Left renal pelvis (tissue), 4 donors: ENCODE measurements around the gene IGFBP5. TPM values are rescaled to one million over a fixed set of nuclear protein-coding genes. Genes with fewer than 3 reads are reported as not detected.

Experiments used
- DNase-seq, 4 donors: peaks; one replicate each; pipeline ENCODE4 v3.0.0-alpha.2; 2013; ENCODE audit warnings: low read depth in 4 of 4, low spot score in 3 of 4
- polyA plus RNA-seq, 4 donors: library from polyadenylated mRNA; unstranded; fragments of 120-200 nt; gene quantifications; one replicate each; pipeline ENCODE4 v1.2.1, GENCODE V29; 2013; ENCODE audit not compliant: insufficient read length in 4 of 4

The IGFBP5 gene
- 1,000 to 10,000 TPM in 1 of 4 donors, 100 to 1,000 TPM in 3; 274 to 1,453 (median 475) TPM for polyA plus RNA-seq

DNA sequence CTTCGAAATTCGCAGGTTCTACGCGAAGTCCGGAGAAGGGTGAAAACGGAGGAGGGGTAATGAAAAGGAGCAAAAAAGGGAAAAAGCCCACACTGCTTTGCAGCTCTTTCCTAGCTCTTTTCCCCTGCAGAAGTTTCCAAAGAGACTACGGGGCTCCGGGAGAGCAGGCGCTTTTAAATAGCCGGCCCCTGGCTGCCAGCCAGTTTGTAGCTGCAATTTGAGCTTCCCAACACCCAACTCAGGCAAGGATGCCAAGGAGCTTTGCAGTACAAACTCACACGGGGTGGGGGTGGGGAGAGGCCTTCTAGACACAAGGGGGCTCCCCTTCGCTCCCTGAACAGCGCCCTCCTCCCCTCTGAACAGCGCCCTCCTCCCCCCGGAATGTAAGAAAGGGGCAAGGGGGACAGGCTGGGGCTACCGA is at the start of gene IGFBP5:
Gene IGFBP5 (minus strand): TSS at position 149 of the 421 bp plus-strand sequence. CDS start 774 bp downstream, outside the sequence.
- DNase-seq = peak in 3 of 4 donors; percentile 83 to 92 (median 83)

DNA sequence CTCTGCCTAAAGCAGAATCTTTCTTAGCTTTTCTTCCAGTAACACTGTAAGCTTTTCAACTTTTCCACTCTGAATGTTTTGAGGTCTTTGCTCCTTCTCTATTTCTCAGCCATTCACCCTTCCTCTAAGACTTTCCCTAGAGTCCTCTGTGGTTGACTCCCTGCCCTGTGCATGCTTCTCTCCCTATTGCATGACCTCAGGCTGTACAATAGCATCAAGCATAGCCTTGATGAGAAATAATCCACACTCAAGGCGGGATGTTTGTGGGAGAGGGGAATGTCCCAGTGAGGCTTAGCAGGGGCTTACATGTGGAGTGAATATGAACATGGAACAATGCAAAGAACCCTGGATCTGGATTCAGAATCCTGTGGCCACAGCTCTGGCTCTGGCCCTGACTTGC is 48.4 kb upstream of the IGFBP5 start:
- DNase-seq = no peak

DNA sequence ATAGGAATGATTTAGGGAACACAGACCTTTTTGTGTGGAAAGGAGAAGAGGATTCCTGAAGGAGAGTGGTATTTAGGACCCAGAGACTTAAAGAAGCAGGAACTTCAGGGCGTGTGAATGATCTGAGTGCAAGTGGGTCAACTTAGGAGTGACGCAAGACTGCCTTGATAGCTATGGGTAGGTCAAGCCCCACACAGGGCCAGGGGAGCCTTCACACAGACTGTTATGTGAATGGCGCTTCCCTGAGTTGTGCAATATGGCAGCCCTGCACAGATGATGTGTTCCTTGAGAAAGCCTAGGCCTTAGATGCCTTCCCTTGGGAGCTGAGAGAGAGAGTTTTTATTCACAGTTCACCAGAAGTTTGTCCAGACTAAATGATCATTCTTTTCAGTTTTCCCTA is 47.1 kb upstream of the IGFBP5 start:
- no peak for DNase-seq

GRCh38 chr2:216741223-216741593 is 45.9 kb upstream of the IGFBP5 start:
- no peak for DNase-seq

DNA sequence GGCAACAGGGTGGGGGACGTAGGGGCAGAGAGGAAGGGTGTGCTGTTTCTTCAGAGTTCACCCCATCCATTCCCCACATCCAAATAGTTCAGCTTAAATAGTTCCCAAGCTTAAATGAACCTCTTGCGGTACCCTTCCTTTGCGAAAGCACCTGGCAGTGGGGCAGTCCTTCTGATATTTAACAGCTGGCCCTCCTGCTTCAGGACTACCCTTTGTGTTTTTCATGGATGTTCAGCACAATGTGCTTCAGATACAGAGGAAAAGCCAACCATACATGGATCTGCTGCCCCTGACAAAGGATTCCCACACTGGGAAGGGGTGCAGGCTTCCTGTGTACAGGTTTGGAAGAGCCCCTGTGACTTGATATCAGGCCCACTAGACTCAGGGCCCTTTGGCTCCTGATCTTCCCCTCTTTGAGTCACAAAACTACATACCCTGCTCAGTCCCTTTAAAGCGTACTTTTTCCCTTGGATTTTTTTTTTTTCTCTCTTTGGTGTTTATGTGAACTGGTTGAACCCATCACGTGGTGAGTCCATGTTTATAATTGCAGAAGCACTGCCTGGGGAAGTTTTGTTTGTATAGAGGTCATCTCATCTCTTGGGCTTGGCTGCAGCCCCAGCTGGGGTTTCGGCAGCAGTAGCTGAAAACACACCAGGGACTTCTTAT is 45.3 kb upstream of the IGFBP5 start:
- no peak for DNase-seq

- DNase-seq = no peak
Measured at GRCh38 chr2:216739035-216739434, 43.7 kb upstream of the IGFBP5 start.

GRCh38 chr2:216737676-216738075 is 42.3 kb upstream of the IGFBP5 start:
- no peak for DNase-seq

DNA sequence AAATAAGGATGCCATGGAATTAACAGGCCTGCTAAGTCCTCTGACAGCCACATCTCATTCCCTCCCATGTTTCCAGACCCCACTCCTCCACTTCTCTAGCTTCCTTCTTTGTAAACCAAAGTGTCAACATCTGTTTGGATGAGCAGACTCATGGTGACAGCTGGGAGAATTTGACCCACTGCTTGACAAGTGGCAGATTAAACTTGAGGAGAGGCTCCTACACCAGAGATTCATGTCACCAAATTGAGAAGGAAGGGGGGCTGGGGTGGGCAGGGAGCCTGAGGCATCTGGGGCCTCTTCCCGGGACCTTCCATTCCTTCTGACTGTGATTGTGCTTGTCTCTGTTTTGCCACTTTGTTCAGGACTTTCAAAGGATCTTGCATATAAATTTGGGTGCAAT is 41.0 kb upstream of the IGFBP5 start:
- DNase-seq = no peak

- no peak for DNase-seq
Measured at GRCh38 chr2:216735668-216736067, 40.3 kb upstream of the IGFBP5 start.

DNA sequence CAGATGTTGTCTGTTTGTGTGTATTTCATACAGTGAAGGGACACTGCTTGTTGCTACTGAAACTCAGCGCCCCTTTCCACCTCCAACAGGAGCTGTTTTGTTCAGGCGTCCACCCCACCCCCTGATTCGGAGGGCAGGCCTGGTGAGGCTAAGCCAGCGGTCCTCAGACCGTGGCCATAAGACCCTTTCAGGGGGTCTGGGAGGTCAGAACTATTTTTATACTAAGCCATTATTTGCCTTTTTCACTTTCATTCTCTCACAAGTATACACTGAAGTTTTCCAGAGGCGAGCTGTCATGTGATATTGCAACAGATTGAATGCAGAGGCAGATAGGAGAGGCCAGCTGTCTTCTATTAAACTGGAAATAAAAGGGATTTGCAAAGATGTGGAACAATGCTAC is 39.7 kb upstream of the IGFBP5 start:
- peak in 2 of 4 donors; percentile 37 to 56 for DNase-seq

GRCh38 chr2:216733046-216733445 is 37.7 kb upstream of the IGFBP5 start:
- no peak for DNase-seq

DNA sequence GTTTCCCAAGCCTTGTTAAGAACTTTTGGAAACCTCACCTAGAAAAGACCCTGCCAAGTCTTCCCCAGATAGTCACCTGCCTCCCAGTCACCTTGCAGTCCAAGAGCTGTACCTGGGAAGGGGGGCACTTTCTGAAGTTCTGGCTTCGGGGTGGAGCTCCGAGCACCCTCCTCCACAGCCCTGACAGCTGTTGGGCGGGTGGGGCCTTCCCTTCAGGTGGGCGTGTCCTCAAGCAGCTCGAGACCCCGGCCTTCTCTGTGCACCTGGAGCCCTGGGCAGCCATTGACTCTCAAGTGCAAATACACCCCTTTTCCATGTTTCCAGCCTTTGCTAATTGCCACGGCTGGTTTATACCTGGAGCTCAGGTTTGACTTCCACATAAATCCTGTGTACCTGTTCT is 37.0 kb upstream of the IGFBP5 start:
- DNase-seq = no peak

DNA sequence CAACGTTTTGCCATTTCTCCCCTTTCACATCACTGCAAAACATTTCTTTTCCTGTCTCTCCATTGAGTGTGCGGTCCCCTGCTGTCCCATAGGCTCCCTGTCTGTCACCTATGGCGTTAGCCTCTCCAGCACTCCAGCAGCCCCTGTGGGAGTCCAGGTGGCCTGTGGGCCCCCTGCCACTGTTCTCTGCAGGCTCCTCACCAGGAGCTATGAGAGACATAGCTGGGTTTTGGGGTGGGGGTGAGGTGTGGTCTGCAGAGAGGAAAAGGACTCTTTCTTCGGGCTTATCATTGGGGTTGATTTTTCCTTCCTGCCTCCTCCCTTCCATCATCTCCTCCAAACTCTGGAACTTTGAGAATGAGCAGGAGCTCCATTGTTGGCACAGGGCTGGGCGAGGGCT is 36.1 kb upstream of the IGFBP5 start:
- no peak for DNase-seq

- no peak for DNase-seq
Measured at GRCh38 chr2:216730871-216731270, 35.5 kb upstream of the IGFBP5 start.

DNA sequence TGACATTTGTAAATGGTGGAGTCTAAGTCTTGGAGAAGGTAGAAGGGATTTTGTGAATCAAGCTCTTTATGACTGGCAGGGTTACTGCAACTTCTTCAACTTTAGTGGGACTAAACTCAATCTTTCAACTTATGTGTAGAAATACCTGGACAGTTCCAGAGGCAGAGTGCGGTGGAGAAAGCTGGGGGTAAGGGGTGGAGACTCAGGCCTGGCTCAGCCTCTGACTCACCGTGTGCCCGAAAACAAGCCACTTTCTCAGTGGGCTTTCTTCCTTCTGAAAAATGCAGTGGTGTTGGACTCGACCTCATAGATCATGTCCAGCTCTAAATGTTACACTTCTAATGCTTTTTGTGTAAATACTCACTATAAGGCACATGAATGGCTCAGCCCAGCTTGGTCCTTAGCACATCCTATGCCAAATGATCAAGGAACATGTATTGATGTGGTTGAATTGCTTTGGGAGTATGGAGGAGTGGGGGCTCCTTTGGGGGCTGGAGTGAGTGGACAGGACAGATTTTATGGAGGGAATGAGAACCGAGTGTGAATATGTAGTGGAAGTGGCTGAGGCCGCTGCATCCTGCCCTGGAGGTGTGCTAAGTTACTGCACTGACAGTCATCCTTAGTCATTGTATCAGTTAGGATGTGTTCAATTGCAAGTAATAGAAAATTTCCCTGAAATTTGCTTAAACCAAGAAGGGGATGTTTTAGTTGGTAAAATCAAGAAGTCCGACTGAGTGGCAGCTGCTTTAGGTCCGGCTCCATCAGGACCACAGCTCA is 32.2 kb upstream of the IGFBP5 start:
- DNase-seq = no peak

DNA sequence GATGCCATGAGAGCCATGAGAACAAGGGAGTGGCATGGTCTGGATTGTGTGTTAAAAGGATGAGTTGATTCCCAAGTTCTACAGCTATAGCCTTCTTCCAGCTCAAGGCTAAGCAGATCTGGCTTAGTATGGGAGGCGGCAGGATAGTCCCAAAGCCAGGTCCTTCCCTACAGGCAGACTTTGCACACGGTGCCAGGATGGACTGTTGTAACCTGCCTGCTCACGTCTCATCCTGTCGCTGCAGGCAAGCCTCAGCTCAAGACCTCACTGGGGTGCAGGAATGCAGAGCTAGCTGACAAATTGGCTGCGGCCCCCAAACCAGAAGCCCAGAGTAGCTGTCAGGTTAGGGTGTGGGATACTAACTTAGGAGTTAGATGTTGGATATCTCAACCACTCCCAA is 28.8 kb upstream of the IGFBP5 start:
- DNase-seq = no peak

DNA sequence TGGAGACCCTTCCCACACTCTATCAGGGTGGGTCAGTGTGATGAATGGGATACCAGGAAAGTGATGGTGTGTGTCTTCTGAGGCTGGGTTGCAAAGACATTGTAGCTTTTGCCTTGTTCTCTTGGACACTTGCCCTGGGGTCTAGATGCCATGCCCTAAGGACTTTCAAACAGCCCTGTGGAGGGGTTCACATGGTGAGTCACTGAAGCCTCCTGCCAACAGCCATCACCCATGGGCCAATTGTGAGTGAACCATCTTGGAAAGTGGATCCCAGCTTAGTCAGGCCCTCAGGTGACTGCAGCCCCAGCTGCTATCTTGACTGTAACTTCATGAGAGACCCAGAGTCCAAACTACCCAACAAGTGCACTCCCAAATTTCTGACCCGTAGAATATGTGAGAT is 25.8 kb upstream of the IGFBP5 start:
- no peak for DNase-seq

DNA sequence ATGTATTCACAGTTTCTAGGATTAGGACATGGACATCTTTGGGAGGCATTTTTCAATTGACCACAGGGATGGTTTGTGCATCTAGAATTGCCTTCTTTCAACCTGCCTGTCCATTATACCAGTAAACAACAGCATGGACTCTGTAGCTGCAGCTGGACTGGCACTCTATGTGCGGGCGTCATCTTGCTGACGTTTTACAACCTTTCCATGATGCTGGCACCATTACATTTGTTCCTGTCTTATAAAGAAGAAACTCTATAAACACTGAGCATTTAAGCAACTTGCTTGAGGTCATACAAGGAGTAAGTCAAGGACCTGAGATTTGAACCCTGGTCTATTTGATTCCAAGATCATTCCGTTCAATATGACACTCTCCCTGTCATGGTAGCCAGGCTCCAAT is 25.4 kb upstream of the IGFBP5 start:
- no peak for DNase-seq

- DNase-seq = no peak
Measured at GRCh38 chr2:216717907-216718615, 22.7 kb upstream of the IGFBP5 start.

GRCh38 chr2:216717491-216717901 is 22.1 kb upstream of the IGFBP5 start:
- no peak for DNase-seq

DNA sequence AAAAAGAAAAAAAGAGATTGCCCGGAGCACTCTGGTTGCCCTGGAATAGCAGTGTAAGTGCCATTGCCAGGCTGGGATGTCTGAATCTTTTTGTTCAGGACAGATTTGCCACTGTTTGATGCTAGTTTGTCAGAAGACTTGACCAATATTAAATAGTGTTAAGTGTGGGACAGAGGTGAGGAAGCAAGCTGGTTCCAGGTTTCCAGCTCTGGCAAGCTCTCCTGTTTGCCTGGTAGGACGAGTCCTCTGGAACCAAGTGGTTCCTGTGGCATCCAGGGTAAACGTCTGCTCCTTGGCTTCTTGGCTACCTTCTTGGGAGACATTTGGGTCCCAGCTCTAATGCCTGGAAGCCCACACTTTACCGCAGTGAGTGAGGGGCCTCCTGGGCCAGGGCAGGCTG is 20.8 kb upstream of the IGFBP5 start:
- DNase-seq = no peak
